Cardiac muscle cell (in vitro differentiated cells and primary cell): ENCODE results near the gene GLT8D1. TPM values are rescaled to one million over a fixed set of nuclear protein-coding genes. Genes with fewer than 3 reads are reported as not detected.

Experiments used
- DNase-seq, 2 donors: peaks; one replicate each; pipeline versions ENCODE4 v3.0.0 to v3.0.0-alpha.2; 2010 to 2017; ENCODE audit warnings: low read depth in 1 of 2, low spot score in 1 of 2
- H3K27ac ChIP-seq: fragments of 200-600 bp; sonication (generic); 2 replicates; pipeline ENCODE4 v1.5.1; 2016
- H3K27me3 ChIP-seq: fragments of 200-600 bp; sonication (generic); 2 replicates; pipeline ENCODE4 v1.6.0; 2016; ENCODE audit warnings: control low read depth
- H3K36me3 ChIP-seq: fragments of 200-600 bp; sonication (generic); 2 replicates; pipeline ENCODE4 v1.5.1; 2016; ENCODE audit warnings: control low read depth
- H3K4me1 ChIP-seq: fragments of 200-600 bp; sonication (generic); 2 replicates; pipeline ENCODE4 v1.8.1; 2017; ENCODE audit warnings: low read depth, mild to moderate bottlenecking, mixed run types
- H3K4me3 ChIP-seq: fragments of 200-600 bp; sonication (generic); 2 replicates; pipeline ENCODE4 v1.5.1; 2016; ENCODE audit warnings: mild to moderate bottlenecking
- H3K9me3 ChIP-seq: fragments of 200-600 bp; sonication (generic); 2 replicates; pipeline ENCODE4 v1.5.1; 2017; ENCODE audit warnings: low read depth, mild to moderate bottlenecking, control low read depth
- polyA plus RNA-seq: library from polyadenylated mRNA; unstranded; fragments of >200 nt; fragmentation: Nextera tagmentation; extraction: Ambion mirVana; gene quantifications from 2 replicates; pipeline ENCODE4 v1.2.1, GENCODE V29; 2016
- total RNA-seq: library from RNA; depleted of rRNA; stranded (reverse); fragments of >200 nt; gene quantifications from 2 replicates; pipeline ENCODE4 v1.2.3, GENCODE V29; 2016
- TF ChIP-seq, protein P1 (sequence below): IDR thresholded peaks from 2 replicates; pipeline ENCODE4 v1.5.1; 2012; ENCODE audit warnings: low read depth, mild to moderate bottlenecking, low read length

GLT8D1 gene
- total and polyA plus RNA-seq, 2 experiments from 2014 or later, result 74.2 to 85.0 TPM

DNA sequence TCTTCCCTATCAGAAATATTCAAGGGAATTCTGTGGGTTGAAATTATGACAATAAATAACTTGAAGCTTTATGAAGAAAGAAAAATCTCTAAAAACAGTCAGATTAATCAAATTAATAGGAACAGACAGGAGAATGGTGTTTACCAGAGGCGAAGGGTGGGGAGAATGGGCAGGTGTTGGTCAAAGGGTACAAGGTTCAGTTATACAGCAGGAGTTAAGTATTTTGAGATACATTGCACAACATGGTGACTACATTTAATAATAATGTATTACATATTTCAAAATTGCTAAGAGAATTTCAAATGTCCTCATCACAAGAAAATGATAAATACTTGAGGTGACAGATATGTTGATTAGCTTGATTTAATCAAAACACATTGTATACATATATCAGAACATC lies 18.9 kb upstream of the GLT8D1 start:
- H3K4me1 ChIP-seq, result no peaks in the 10 kb centered on the region
- TF ChIP-seq, protein P1, sequence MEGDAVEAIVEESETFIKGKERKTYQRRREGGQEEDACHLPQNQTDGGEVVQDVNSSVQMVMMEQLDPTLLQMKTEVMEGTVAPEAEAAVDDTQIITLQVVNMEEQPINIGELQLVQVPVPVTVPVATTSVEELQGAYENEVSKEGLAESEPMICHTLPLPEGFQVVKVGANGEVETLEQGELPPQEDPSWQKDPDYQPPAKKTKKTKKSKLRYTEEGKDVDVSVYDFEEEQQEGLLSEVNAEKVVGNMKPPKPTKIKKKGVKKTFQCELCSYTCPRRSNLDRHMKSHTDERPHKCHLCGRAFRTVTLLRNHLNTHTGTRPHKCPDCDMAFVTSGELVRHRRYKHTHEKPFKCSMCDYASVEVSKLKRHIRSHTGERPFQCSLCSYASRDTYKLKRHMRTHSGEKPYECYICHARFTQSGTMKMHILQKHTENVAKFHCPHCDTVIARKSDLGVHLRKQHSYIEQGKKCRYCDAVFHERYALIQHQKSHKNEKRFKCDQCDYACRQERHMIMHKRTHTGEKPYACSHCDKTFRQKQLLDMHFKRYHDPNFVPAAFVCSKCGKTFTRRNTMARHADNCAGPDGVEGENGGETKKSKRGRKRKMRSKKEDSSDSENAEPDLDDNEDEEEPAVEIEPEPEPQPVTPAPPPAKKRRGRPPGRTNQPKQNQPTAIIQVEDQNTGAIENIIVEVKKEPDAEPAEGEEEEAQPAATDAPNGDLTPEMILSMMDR, result no peak
- H3K27ac ChIP-seq, result no peak overlapping the region
- no peak overlapping the region for H3K4me3 ChIP-seq
- H3K27me3 ChIP-seq, result no peaks in the 10 kb centered on the region
- no peaks in the 10 kb centered on the region for H3K36me3 ChIP-seq
- DNase-seq, result no peak
- no peaks in the 10 kb centered on the region for H3K9me3 ChIP-seq

DNA sequence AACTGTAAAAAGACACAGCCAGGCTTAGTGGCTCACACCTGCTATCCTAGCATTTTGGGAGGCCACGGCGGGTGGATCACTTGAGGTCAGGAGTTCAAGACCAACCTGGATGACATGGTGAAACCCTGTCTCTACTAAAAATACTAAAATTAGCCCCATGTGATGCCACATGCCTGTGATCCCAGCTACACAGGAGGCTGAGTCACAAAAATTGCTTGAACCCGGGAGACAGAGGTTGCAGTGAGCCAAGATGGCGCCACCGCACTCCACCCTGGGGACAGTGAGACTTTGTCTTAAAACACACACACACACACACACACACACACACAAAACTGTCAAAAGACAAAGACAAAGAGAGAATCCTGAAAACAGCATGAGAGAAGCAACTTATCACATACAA lies 18.3 kb upstream of the GLT8D1 start:
- Histone ChIP-seq H3K36me3 (no peaks in the 10 kb centered on the region), H3K9me3 (no peaks in the 10 kb centered on the region)

DNA sequence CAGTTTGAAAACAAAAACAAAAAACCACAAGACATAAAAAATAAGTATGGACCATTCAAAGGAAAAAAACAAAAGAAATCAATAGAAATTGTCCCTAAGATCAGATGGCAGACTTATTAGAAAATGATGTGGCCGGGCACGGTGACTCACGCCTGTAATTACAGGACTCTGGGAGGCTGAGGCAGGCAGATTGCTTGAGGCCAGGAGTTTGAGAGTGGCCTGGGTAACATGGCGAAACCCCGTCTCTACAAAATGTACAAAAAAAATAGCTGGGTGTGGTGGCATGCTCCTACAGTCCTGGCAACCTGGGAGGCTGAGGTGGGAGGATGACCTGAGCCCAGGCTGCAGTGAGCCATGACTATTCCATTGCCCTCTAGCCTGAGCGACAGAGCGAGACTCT lies 16.9 kb upstream of the GLT8D1 start:
- H3K27ac ChIP-seq, result no peak overlapping the region
- H3K36me3 ChIP-seq, result no peaks in the 10 kb centered on the region
- no peaks in the 10 kb centered on the region for H3K27me3 ChIP-seq

More for the DNA sequence above, 18.3 kb upstream of the GLT8D1 start:
- no peaks in the 10 kb centered on the region for H3K4me1 ChIP-seq
- H3K4me3 ChIP-seq, result no peak overlapping the region
- TF ChIP-seq, protein P1, result no peak
- no peaks in the 10 kb centered on the region for H3K27me3 ChIP-seq
- H3K27ac ChIP-seq, result no peak overlapping the region
- no peak for DNase-seq

DNA sequence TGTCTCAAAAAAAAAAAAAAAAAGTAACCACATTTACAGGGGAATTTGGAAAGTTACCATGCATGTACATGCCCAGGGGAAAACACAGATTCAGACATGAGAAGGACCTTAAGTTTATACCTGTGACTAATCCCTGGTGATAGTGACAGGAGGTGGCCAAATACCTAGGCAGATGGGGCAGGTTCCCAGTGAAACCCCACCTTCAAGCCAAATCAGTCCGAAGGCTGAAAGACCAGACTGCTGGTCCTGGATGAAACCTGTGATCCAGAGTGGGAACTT lies 16.1 kb upstream of the GLT8D1 start:
- no peaks in the 10 kb centered on the region for H3K36me3 ChIP-seq
- no peaks in the 10 kb centered on the region for H3K4me1 ChIP-seq
- H3K9me3 ChIP-seq, result no peaks in the 10 kb centered on the region
- no peaks in the 10 kb centered on the region for H3K27me3 ChIP-seq
- TF ChIP-seq, protein P1, result no peak
- no peak overlapping the region for H3K27ac ChIP-seq
- no peak for DNase-seq
- no peak overlapping the region for H3K4me3 ChIP-seq

More for the DNA sequence above, 16.9 kb upstream of the GLT8D1 start:
- Histone ChIP-seq H3K4me3 (no peak overlapping the region), H3K9me3 (no peaks in the 10 kb centered on the region), H3K4me1 (no peaks in the 10 kb centered on the region)
- TF ChIP-seq, protein P1, result no peak
- DNase-seq, result no peak

DNA sequence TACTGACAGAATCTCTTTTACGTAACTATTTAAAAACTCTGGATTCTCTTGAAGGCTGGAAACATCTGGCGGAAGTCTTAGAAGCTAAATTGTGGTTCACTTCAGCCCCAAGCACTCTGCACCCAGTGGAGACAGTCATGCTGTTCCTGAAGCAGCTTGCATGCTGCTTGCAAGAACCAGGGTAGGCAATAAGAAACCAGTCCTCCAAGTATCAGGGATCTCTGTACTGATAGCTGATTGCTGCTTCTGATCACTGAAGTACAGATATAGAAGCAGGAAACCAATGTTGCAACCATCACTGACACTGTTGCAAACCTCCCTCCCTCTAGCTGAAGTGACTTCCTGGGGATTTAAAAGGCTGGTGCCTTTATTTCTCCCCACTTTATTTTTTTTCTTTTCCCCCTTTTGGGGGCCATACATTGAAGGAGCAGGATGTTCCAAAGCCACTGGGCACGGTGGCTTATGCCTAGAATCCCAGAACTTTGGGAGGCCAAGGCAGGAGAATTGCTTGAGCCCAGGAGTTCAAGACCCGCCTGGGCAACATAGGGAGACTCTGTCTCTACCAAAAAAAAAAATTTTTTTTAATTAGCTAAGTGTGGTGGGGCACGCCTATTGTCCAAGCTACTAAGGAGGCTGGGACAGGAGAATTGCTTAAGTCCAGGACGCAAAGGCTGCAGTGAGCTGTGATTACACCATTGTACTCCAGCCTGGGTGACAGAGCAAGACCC lies 15.6 kb upstream of the GLT8D1 start:
- TF ChIP-seq, protein P1, result no peak
- no peak overlapping the region for H3K4me3 ChIP-seq
- no peaks in the 10 kb centered on the region for H3K9me3 ChIP-seq
- no peaks in the 10 kb centered on the region for H3K36me3 ChIP-seq
- no peak overlapping the region for H3K27ac ChIP-seq
- no peaks in the 10 kb centered on the region for H3K4me1 ChIP-seq
- peak in 1 of 2 donors; percentile 29 for DNase-seq
- H3K27me3 ChIP-seq, result no peaks in the 10 kb centered on the region

DNA sequence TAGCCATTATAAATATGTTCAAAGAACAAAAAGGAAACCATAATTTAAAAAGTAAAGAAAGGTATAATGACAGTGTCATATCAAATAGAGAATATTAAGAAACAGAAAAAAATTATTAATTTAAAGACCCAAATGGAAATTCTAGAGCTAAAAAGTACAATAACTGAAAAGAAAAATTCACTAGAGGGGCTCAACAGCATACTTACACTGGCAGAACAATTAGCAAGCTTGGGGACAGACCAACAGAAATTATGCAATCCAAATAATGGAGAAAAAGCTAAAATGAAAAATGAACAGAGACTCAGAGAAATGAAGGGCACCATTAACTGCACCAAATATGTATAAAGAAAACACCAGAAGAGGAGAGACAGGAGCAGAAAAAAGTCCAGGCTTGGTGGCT lies 14.0 kb upstream of the GLT8D1 start:
- H3K27me3 ChIP-seq, result no peaks in the 10 kb centered on the region
- H3K27ac ChIP-seq, result no peak overlapping the region
- no peaks in the 10 kb centered on the region for H3K4me1 ChIP-seq
- no peak overlapping the region for H3K4me3 ChIP-seq
- no peak for DNase-seq
- no peaks in the 10 kb centered on the region for H3K36me3 ChIP-seq
- H3K9me3 ChIP-seq, result no peaks in the 10 kb centered on the region
- TF ChIP-seq, protein P1, result no peak
